Esophagus squamous epithelium (tissue), 5 donors: ENCODE results near the gene ACSL4. TPM values are rescaled to one million over a fixed set of nuclear protein-coding genes. Genes with fewer than 3 reads are reported as not detected.
A peak's percentile ranks its signal among the peaks of the same experiment; 100 is the strongest.

Source experiments
- DNase-seq: peaks from one replicate; lab custom pipeline; 2025; lab: John Stamatoyannopoulos, UW
- H3K27ac ChIP-seq, 4 donors: fragments of 200-600 bp; sonication (generic); one replicate each; pipeline ENCODE4 v1.5.1; 2016 to 2019; ENCODE audit warnings: mild to moderate bottlenecking in 1 of 4
- H3K27me3 ChIP-seq, 4 donors: fragments of 200-600 bp; sonication (generic); 1 replicate in 3 of 4; 2 replicates in 1 of 4; pipeline versions ENCODE4 v1.5.1 to v1.6.0; 2017 to 2021; ENCODE audit warnings: antibody characterized with exemption in 1 of 4
- H3K36me3 ChIP-seq, 3 donors: fragments of 200-600 bp; sonication (generic); one replicate each; pipeline ENCODE4 v1.5.1; 2016 to 2019
- H3K4me1 ChIP-seq, 3 donors: fragments of 200-600 bp; sonication (generic); one replicate each; pipeline ENCODE4 v1.5.1; 2017 to 2019
- H3K4me3 ChIP-seq, 4 donors: fragments of 200-600 bp; sonication (generic); 1 replicate in 3 of 4; 2 replicates in 1 of 4; pipeline ENCODE4 v1.5.1; 2016 to 2019; ENCODE audit warnings: mild to moderate bottlenecking in 2 of 4, moderate library complexity in 1 of 4
- H3K9me3 ChIP-seq, 3 donors: fragments of 200-600 bp; sonication (generic); one replicate each; pipeline ENCODE4 v1.5.1; 2016 to 2019
- POLR2A ChIP-seq, 4 donors: fragments of 450-650 bp; IDR thresholded peaks; one replicate each; pipeline ENCODE4 v1.6.1; 2017; ENCODE audit warnings: antibody characterized with exemption in 4 of 4, mild to moderate bottlenecking in 4 of 4, moderate library complexity in 3 of 4
- WGBS, 2 donors: methylation state at CpG; one replicate each; pipeline ENCODE4 v1.1.5; 2018; 5-methylcytosine and 5-hydroxymethylcytosine counted together
- intact Hi-C: fragments of 100-400 bp; cut with DNase I; formaldehyde crosslinking; loops from one replicate; pipeline ENCODE4 v1.15.0; 2022
- total RNA-seq, 4 donors: library from RNA; depleted of rRNA; stranded (reverse); fragments of >200 nt; gene quantifications; one replicate each; pipeline ENCODE4 v1.1.0, GENCODE V29; 2016
- TF ChIP-seq, protein P1 (sequence below), 6 experiments: fragments of 450-650 bp in 4 of 6; fragments of 200-600 bp in 2 of 6; sonication (generic) in 2 of 6; IDR thresholded peaks; one replicate each; pipeline ENCODE4 v1.5.1; 2016 to 2019; ENCODE audit warnings: antibody characterized with exemption in 6 of 6, mild to moderate bottlenecking in 4 of 6, moderate library complexity in 4 of 6
- donor health status: DM: yes; HTN: yes; CAD: no.

ACSL4 gene
- total RNA-seq, 4 donors from 2014 or later = 11.6 to 48.1 (median 33.4) TPM

DNA sequence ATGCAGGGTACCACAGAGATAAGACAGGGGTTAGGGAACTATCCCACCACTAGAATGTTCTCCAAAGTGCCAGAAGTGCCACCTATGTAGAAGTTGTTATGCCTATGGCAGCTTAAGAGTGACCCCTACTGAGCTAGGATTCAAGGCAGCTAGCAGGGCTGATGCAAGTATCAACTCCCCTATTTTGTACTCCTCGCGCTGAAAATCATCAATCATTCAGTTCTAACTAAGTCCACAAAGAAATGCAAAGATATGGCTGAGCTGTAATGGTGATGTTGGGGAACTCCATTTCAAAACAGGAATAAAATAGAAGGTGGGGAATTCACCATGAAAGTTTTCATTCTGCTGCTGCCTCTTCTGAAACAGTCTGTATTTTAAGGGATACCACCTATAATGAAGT, 13.8 kb downstream of the ACSL4 start:
- no peaks in the 10 kb centered on the region for H3K36me3 ChIP-seq
- intact Hi-C loops = loop anchor here (10.0 kb wide), 1 partner anchor 136 kb away; no protein-coding TSS in a partner anchor
- no peak overlapping the region for H3K4me3 ChIP-seq
- TF ChIP-seq, protein P1, sequence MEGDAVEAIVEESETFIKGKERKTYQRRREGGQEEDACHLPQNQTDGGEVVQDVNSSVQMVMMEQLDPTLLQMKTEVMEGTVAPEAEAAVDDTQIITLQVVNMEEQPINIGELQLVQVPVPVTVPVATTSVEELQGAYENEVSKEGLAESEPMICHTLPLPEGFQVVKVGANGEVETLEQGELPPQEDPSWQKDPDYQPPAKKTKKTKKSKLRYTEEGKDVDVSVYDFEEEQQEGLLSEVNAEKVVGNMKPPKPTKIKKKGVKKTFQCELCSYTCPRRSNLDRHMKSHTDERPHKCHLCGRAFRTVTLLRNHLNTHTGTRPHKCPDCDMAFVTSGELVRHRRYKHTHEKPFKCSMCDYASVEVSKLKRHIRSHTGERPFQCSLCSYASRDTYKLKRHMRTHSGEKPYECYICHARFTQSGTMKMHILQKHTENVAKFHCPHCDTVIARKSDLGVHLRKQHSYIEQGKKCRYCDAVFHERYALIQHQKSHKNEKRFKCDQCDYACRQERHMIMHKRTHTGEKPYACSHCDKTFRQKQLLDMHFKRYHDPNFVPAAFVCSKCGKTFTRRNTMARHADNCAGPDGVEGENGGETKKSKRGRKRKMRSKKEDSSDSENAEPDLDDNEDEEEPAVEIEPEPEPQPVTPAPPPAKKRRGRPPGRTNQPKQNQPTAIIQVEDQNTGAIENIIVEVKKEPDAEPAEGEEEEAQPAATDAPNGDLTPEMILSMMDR (IDR thresholded peaks at IDR 0.05) = no peak
- no peak for TF ChIP-seq POLR2A (IDR thresholded peaks at IDR 0.05)
- DNase-seq = no peak
- WGBS, 2 donors = 40 to 43% methylated on average over 2 of the region's 2 CpGs
- H3K4me1 ChIP-seq = peaks cover 0 to 29% (median 0%) of the 10 kb centered on the region in 3 donors
- no peaks in the 10 kb centered on the region for H3K9me3 ChIP-seq
- H3K27ac ChIP-seq = no peak overlapping the region
- no peaks in the 10 kb centered on the region for H3K27me3 ChIP-seq

DNA sequence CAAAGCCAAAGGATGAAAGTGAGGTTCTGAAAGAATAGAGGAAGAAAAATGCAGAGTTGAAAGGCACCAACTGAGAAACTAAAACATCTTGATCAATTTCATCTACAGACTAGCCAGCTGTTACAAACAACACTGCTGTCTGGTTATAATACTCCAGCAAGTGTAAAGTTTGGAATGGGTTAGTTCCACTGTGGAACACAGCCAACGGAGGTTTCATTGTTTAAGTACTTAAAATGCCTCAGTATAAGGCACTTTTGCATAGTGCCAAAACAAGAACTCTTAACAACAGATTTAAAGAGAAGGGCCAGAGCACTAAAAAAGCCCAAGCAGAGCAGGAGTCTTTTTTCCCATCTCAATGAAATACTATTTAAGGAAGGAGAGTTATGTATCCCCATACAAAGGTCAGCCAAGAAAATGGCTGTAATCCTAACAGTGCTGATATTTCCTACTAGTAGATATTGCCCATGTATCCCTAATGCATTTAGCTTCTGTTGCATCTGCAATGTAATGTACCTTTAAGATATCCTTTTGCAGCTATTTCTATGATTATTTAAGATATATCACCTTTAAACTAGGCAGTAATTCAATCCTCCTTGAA, 16.5 kb downstream of the ACSL4 start:
- no peak for DNase-seq
- WGBS, 2 donors = 23 to 29% methylated on average over 1 of the region's 1 CpG
- no peak overlapping the region for H3K4me3 ChIP-seq
- TF ChIP-seq POLR2A (IDR thresholded peaks at IDR 0.05) = no peak
- H3K4me1 ChIP-seq = peaks cover 0 to 47% (median 0%) of the 10 kb centered on the region in 3 donors
- H3K9me3 ChIP-seq = no peaks in the 10 kb centered on the region
- no peaks in the 10 kb centered on the region for H3K36me3 ChIP-seq
- intact Hi-C loops = loop anchor here (10.0 kb wide), 1 partner anchor 138 kb away; no protein-coding TSS in a partner anchor
- H3K27ac ChIP-seq = no peak overlapping the region
- no peaks in the 10 kb centered on the region for H3K27me3 ChIP-seq

DNA sequence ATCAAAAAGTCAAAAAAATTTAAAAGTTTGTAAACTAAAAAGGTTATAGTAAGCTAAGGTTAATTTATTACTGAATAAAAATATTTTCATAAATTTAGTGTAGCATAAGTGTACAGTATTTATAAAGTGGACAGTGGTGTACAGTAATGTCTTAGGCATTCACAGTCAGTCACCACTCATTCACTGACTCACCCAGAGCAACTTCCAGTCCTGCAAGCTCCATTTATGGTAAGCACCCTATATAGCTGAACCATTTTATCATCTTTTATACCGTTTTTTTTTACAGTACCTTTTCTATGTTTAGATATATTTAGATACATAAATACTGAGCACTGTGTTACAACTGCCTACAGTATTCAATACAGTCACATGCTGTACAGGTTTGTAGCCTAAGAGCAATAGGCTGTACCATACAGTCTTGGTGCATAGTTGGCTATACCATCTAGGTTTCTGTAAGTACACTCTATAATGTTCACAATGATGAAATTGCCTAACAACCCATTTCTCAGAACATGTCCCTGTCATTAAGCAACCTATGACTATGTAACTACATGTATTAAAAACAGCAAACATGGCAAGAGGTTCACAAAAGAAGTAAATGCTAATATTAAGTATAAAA, 18.6 kb downstream of the ACSL4 start:
- no peak overlapping the region for H3K4me3 ChIP-seq
- 0 to 14% methylated on average over 1 of the region's 1 CpG for WGBS, 2 donors
- no peak overlapping the region for H3K27ac ChIP-seq
- intact Hi-C loops = loop anchor here (10.0 kb wide), 1 partner anchor 140 kb away; no protein-coding TSS in a partner anchor
- peaks cover 0 to 49% (median 3%) of the 10 kb centered on the region in 3 donors for H3K4me1 ChIP-seq
- H3K27me3 ChIP-seq = no peaks in the 10 kb centered on the region
- no peak for DNase-seq
- no peak for TF ChIP-seq POLR2A (IDR thresholded peaks at IDR 0.05)
- TF ChIP-seq, protein P1 (IDR thresholded peaks at IDR 0.05) = no peak
- no peaks in the 10 kb centered on the region for H3K36me3 ChIP-seq
- H3K9me3 ChIP-seq = no peaks in the 10 kb centered on the region

DNA sequence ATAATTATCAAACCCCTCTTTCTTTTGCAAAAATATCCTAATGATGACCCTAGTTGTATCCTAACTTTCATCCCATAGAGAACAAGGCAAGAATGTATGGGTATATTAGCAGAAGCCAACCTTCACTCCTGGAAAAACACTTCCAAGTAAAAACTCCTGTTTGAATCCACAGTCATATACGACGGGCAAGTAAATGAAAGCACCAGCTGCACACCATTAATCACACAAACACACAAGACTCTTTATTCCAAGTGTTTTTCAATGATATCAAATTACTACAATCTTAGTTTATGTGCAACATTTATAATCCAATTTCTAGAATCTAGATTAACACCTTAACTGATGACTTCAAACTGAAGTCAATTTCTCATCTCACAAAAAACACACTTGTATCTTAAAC, 22.9 kb downstream of the ACSL4 start:
- Histone ChIP-seq H3K4me3 (no peak overlapping the region), H3K27me3 (no peaks in the 10 kb centered on the region), H3K27ac (no peak overlapping the region), H3K9me3 (no peaks in the 10 kb centered on the region), H3K4me1 (peaks cover 0 to 57% (median 16%) of the 10 kb centered on the region in 3 donors), H3K36me3 (no peaks in the 10 kb centered on the region)
- 43 to 61% methylated on average over 2 of the region's 2 CpGs for WGBS, 2 donors
- DNase-seq = no peak
- intact Hi-C loops = loop anchor here (10.0 kb wide), 1 partner anchor 145 kb away; no protein-coding TSS in a partner anchor
- TF ChIP-seq, protein P1 (IDR thresholded peaks at IDR 0.05) = no peak
- no peak for TF ChIP-seq POLR2A (IDR thresholded peaks at IDR 0.05)

DNA sequence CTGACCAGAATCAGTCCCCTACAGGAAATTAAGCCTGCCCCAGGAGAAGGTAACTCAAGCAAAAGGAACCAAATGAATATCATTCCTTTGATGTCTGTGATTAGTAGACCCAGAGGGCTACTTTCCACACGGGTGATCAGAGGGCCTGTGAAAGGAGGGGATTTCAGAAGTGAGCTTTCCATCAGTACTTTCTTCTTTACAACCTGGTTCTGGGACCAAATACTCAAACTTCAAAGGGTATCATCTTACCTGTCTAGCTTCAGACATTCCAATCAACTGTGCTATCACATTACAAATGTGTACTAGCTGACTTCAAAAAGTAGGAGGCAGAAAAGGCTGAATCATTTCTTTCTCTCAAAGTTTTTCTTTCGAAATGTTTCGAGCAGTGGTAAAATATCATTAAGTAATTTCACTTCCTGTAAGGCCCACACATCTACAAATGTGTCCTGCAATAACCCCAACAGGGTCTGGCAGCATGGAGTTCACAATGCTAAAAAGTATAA, 23.9 kb downstream of the ACSL4 start:
- 3 to 20% methylated on average over 3 of the region's 3 CpGs for WGBS, 2 donors
- H3K4me1 ChIP-seq = peaks cover 0 to 54% (median 16%) of the 10 kb centered on the region in 3 donors
- intact Hi-C loops = no loop called here
- DNase-seq = no peak
- no peak overlapping the region for H3K4me3 ChIP-seq
- H3K36me3 ChIP-seq = no peaks in the 10 kb centered on the region
- H3K9me3 ChIP-seq = no peaks in the 10 kb centered on the region
- H3K27me3 ChIP-seq = no peaks in the 10 kb centered on the region
- peak overlapping the region in 3 of 4 donors; percentile 19 to 66 (median 46) for H3K27ac ChIP-seq
- TF ChIP-seq POLR2A (IDR thresholded peaks at IDR 0.05) = no peak
- TF ChIP-seq, protein P1 (IDR thresholded peaks at IDR 0.05) = no peak
